Uterus (tissue), 2 donors: ENCODE measurements around the gene GPRC5C.

ENCODE experiments used
- CTCF ChIP-seq, 4 experiments: fragments of 200-600 bp in 2 of 4; fragments of 450-650 bp in 2 of 4; sonication (generic) in 2 of 4; IDR thresholded peaks; one replicate each; pipeline ENCODE4 v1.5.1; 2016 to 2019; ENCODE audit warnings: antibody characterized with exemption in 4 of 4, mild to moderate bottlenecking in 2 of 4, moderate library complexity in 1 of 4
- POLR2A ChIP-seq, 2 donors: fragments of 450-650 bp; IDR thresholded peaks; one replicate each; pipeline ENCODE4 v1.6.1; 2016; ENCODE audit warnings: antibody characterized with exemption in 2 of 2, mild to moderate bottlenecking in 1 of 2, moderate library complexity in 1 of 2

DNA sequence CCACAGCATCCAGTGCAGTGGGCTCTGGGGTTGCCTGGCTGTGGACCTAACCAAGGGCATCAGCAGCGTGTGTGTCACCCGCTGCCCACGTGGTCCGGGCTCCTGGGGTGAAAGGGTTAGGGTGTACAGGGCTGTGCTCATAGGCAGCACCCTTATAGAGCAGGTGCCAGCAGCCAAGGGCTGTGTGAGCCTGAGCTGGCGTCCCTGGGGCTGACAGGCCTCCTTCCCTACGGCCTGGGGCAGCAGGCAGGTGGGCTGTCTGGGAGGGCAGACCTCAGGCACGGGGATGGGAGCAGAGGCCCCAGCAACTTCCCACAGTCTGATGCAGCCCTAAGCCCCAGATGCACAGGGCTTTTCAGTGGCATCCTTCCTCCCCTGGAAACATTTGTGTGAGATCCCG, 48.4 kb downstream of the GPRC5C start:
- TF ChIP-seq POLR2A (IDR thresholded peaks at IDR 0.05): no peak
- TF ChIP-seq CTCF (IDR thresholded peaks at IDR 0.05): no peak
